ENCODE measurements around the gene SERINC2. TPM values are rescaled to one million over a fixed set of nuclear protein-coding genes. Genes with fewer than 3 reads are reported as not detected.

The SERINC2 gene
- polyA plus RNA-seq (2012; ENCODE audit: insufficient read depth, insufficient read length, low read depth): 2.3 TPM

- H3K36me3 ChIP-seq: no peaks in the 10 kb centered on the region
- peaks cover 6% of the 10 kb centered on the region for H3K27me3 ChIP-seq
- DNase-seq: no peak
- no peak for TF ChIP-seq CTCF (IDR thresholded peaks at IDR 0.05; ENCODE audit: low read depth, low read length)
- H3K4me1 ChIP-seq: no peaks in the 10 kb centered on the region
- H3K9me3 ChIP-seq: no peaks in the 10 kb centered on the region
- peak within 1 kb of the TSS; percentile 59 for H3K4me3 ChIP-seq (ENCODE audit: low read depth, low read length)
These were observed at the start of gene SERINC2 for GRCh38 chr1:31412732-31413404. Gene SERINC2 (plus strand): TSS chr1:31413213. CDS start chr1:31413266, 53 bp downstream.

GRCh38 chr1:31364561-31365250 is 48.3 kb upstream of the SERINC2 start:
- no peaks in the 10 kb centered on the region for H3K36me3 ChIP-seq
- H3K4me1 ChIP-seq: no peaks in the 10 kb centered on the region
- H3K9me3 ChIP-seq: no peaks in the 10 kb centered on the region
- no peak overlapping the region for H3K4me3 ChIP-seq (ENCODE audit: low read depth, low read length)
- TF ChIP-seq CTCF (IDR thresholded peaks at IDR 0.05; ENCODE audit: low read depth, low read length): no peak
- H3K27me3 ChIP-seq: no peaks in the 10 kb centered on the region
- DNase-seq: no peak

GRCh38 chr1:31366796-31367195 is 46.2 kb upstream of the SERINC2 start:
- Histone ChIP-seq H3K27me3 (no peaks in the 10 kb centered on the region), H3K4me1 (no peaks in the 10 kb centered on the region), H3K4me3 (ENCODE audit: low read depth, low read length) (no peak overlapping the region), H3K9me3 (no peaks in the 10 kb centered on the region), H3K36me3 (no peaks in the 10 kb centered on the region)
- TF ChIP-seq CTCF (IDR thresholded peaks at IDR 0.05; ENCODE audit: low read depth, low read length): no peak
- DNase-seq: no peak

GRCh38 chr1:31368611-31369107 is 44.4 kb upstream of the SERINC2 start:
- Histone ChIP-seq H3K4me3 (ENCODE audit: low read depth, low read length) (no peak overlapping the region), H3K36me3 (no peaks in the 10 kb centered on the region), H3K4me1 (no peaks in the 10 kb centered on the region), H3K9me3 (no peaks in the 10 kb centered on the region), H3K27me3 (no peaks in the 10 kb centered on the region)
- TF ChIP-seq CTCF (IDR thresholded peaks at IDR 0.05; ENCODE audit: low read depth, low read length): no peak
- DNase-seq: no peak

- H3K9me3 ChIP-seq: no peaks in the 10 kb centered on the region
- no peaks in the 10 kb centered on the region for H3K4me1 ChIP-seq
- H3K4me3 ChIP-seq (ENCODE audit: low read depth, low read length): no peak overlapping the region
- TF ChIP-seq CTCF (IDR thresholded peaks at IDR 0.05; ENCODE audit: low read depth, low read length): no peak
- H3K36me3 ChIP-seq: no peaks in the 10 kb centered on the region
- no peaks in the 10 kb centered on the region for H3K27me3 ChIP-seq
- DNase-seq: no peak
These were observed 43.0 kb upstream of the SERINC2 start for GRCh38 chr1:31370021-31370420.

- no peaks in the 10 kb centered on the region for H3K4me1 ChIP-seq
- H3K4me3 ChIP-seq (ENCODE audit: low read depth, low read length): no peak overlapping the region
- TF ChIP-seq CTCF (IDR thresholded peaks at IDR 0.05; ENCODE audit: low read depth, low read length): no peak
- no peaks in the 10 kb centered on the region for H3K9me3 ChIP-seq
- DNase-seq: no peak
- H3K36me3 ChIP-seq: no peaks in the 10 kb centered on the region
- H3K27me3 ChIP-seq: no peaks in the 10 kb centered on the region
These were observed 42.4 kb upstream of the SERINC2 start for GRCh38 chr1:31370565-31370964.
